IMR-90 (cell line): ENCODE measurements around the gene TMEM72. TPM values are rescaled to one million over a fixed set of nuclear protein-coding genes. Genes with fewer than 3 reads are reported as not detected.

Experiments used
- ATAC-seq: fragments of 200-7000 bp; cut with Tn5 transposase; 2 replicates; pipeline ENCODE4 v1.9.1; 2020; ENCODE audit warnings: low read depth, mild to moderate bottlenecking, moderate library complexity
- BruUV-seq: library from RNA; stranded (reverse); fragments of 400-500 nt; replicated peaks from 2 replicates; lab custom pipeline; 2021; lab: Mats Ljungman, UMichigan
- CTCF ChIA-PET: fragments of 300-600 bp; formaldehyde crosslinking; extraction: SDS; loops from one replicate; lab custom pipeline; 2021; ENCODE audit warnings: antibody characterized with exemption; lab: Yijun Ruan, JAX
- POLR2A ChIA-PET: fragments of 300-600 bp; sonication (Branson Sonifier 250); formaldehyde crosslinking; loops from one replicate; lab custom pipeline; 2022; ENCODE audit warnings: antibody characterized with exemption; ENCODE audit not compliant: unreplicated experiment; lab: Charles Lee
- DNase-seq: peaks from one replicate; pipeline ENCODE4 v3.0.0; 2013
- H2AFZ ChIP-seq: replicated peaks from 2 replicates; pipeline ENCODE3; 2013; ENCODE audit warnings: low read length, mild to moderate bottlenecking; ENCODE audit not compliant: poor library complexity
- H2AK5ac ChIP-seq: 2 replicates; pipeline ENCODE4 v1.6.1; 2013; ENCODE audit warnings: low read depth, low read length, inconsistent platforms
- H2AK9ac ChIP-seq: replicated peaks from 2 replicates; pipeline ENCODE3; 2013; ENCODE audit warnings: mild to moderate bottlenecking, low read depth, low read length, moderate library complexity; ENCODE audit not compliant: poor library complexity
- H2BK120ac ChIP-seq: 2 replicates; pipeline ENCODE4 v1.6.1; 2013; ENCODE audit warnings: low read depth, low read length, inconsistent platforms
- H2BK15ac ChIP-seq: 3 replicates; pipeline ENCODE4 v1.6.1; 2013; ENCODE audit warnings: low read depth, low read length, inconsistent platforms
- H2BK20ac ChIP-seq: 2 replicates; pipeline ENCODE4 v1.6.1; 2013; ENCODE audit warnings: low read depth, mild to moderate bottlenecking, inconsistent platforms, low read length, moderate library complexity
- H2BK5ac ChIP-seq: 2 replicates; pipeline ENCODE4 v1.6.1; 2013; ENCODE audit warnings: mild to moderate bottlenecking, low read depth, low read length, inconsistent platforms; ENCODE audit not compliant: poor library complexity, severe bottlenecking
- H3K14ac ChIP-seq: replicated peaks from 2 replicates; pipeline ENCODE4 v1.6.1; 2013; ENCODE audit warnings: low read depth, low read length, inconsistent platforms
- H3K18ac ChIP-seq: 2 replicates; pipeline ENCODE4 v1.6.1; 2013; ENCODE audit warnings: low read depth, low read length, control low read depth
- H3K23ac ChIP-seq: 2 replicates; pipeline ENCODE4 v1.6.1; 2013; ENCODE audit warnings: low read depth, low read length, inconsistent platforms
- H3K27ac ChIP-seq: 2 replicates; pipeline ENCODE4 v1.5.1; 2013; ENCODE audit warnings: mild to moderate bottlenecking, control low read depth, low read length; ENCODE audit not compliant: insufficient read depth
- H3K27me3 ChIP-seq: 2 replicates; pipeline ENCODE4 v1.6.1; 2013; ENCODE audit warnings: low read length; ENCODE audit not compliant: control insufficient read depth, insufficient read depth
- H3K36me3 ChIP-seq: 2 replicates; pipeline ENCODE4 v1.6.1; 2013; ENCODE audit warnings: low read length, mixed read lengths; ENCODE audit not compliant: control insufficient read depth, insufficient read depth
- H3K4ac ChIP-seq: 2 replicates; pipeline ENCODE4 v1.6.1; 2013; ENCODE audit warnings: low read depth, low read length, inconsistent platforms
- H3K4me1 ChIP-seq: 2 replicates; pipeline ENCODE4 v1.6.1; 2013; ENCODE audit warnings: low read length, mixed read lengths; ENCODE audit not compliant: control insufficient read depth, insufficient read depth
- H3K4me2 ChIP-seq: 2 replicates; pipeline ENCODE4 v1.6.1; 2013; ENCODE audit warnings: low read depth, mild to moderate bottlenecking, control low read depth, low read length, moderate library complexity
- H3K4me3 ChIP-seq: 2 replicates; pipeline ENCODE4 v1.5.1; 2013; ENCODE audit warnings: low read depth, mild to moderate bottlenecking, control low read depth, low read length, moderate library complexity; ENCODE audit not compliant: insufficient read depth
- H3K56ac ChIP-seq: 2 replicates; pipeline ENCODE4 v1.6.1; 2013; ENCODE audit warnings: low read length, inconsistent platforms; ENCODE audit not compliant: insufficient read depth; ENCODE audit errors: extremely low read depth
- H3K79me1 ChIP-seq, 2 experiments: 2 replicates each; pipeline ENCODE4 v1.6.1; 2013; ENCODE audit warnings: low read length in 2 of 2, inconsistent platforms in 1 of 2, low read depth in 1 of 2
- H3K9ac ChIP-seq: 2 replicates; pipeline ENCODE4 v1.6.1; 2013; ENCODE audit warnings: low read depth, low read length, control low read depth
- H3K9me1 ChIP-seq: 2 replicates; pipeline ENCODE4 v1.6.1; 2013; ENCODE audit warnings: low read length, inconsistent platforms; ENCODE audit not compliant: insufficient read depth
- H3K9me3 ChIP-seq: 2 replicates; pipeline ENCODE4 v1.6.1; 2013; ENCODE audit warnings: low read length; ENCODE audit not compliant: control insufficient read depth, insufficient read depth
- H4K20me1 ChIP-seq: 2 replicates; pipeline ENCODE4 v1.6.1; 2013; ENCODE audit warnings: low read length, inconsistent platforms; ENCODE audit not compliant: insufficient read depth
- H4K5ac ChIP-seq: 2 replicates; pipeline ENCODE4 v1.6.1; 2013; ENCODE audit warnings: mild to moderate bottlenecking, low read depth, low read length, control low read depth
- H4K8ac ChIP-seq, 2 experiments: 2 replicates each; pipeline ENCODE4 v1.6.1; 2013; ENCODE audit warnings: low read depth in 2 of 2, low read length in 2 of 2, control low read depth in 1 of 2, inconsistent platforms in 1 of 2
- H4K91ac ChIP-seq: 2 replicates; pipeline ENCODE4 v1.6.1; 2013; ENCODE audit warnings: low read depth, low read length, inconsistent platforms; ENCODE audit not compliant: insufficient read depth
- CEBPB ChIP-seq: IDR thresholded peaks from 2 replicates; pipeline ENCODE4 v1.6.1; 2012; ENCODE audit warnings: low read depth, low read length, improper control_type of control experiment
- CHD1 ChIP-seq: IDR thresholded peaks from 2 replicates; pipeline ENCODE4 v1.6.1; 2012; ENCODE audit warnings: low read depth, low read length, improper control_type of control experiment
- CTCF ChIP-seq: conservative IDR thresholded peaks from 2 replicates; pipeline ENCODE4 v1.5.1; 2012; ENCODE audit warnings: mild to moderate bottlenecking, low read depth, low read length, improper control_type of control experiment
- ELK1 ChIP-seq: fragments of 150-350 bp; IDR thresholded peaks from 2 replicates; pipeline ENCODE4 v1.6.1; 2016; ENCODE audit warnings: low read depth, mild to moderate bottlenecking, low read length, moderate library complexity, borderline replicate concordance
- FOS ChIP-seq: fragments of 150-350 bp; IDR thresholded peaks from 2 replicates; pipeline ENCODE4 v1.6.1; 2016; ENCODE audit warnings: low read depth, low read length
- MAZ ChIP-seq: IDR thresholded peaks from 2 replicates; pipeline ENCODE4 v1.6.1; 2012; ENCODE audit warnings: low read depth, mild to moderate bottlenecking, low read length, improper control_type of control experiment, moderate library complexity, borderline replicate concordance
- MXI1 ChIP-seq: IDR thresholded peaks from 2 replicates; pipeline ENCODE4 v1.6.1; 2012; ENCODE audit warnings: low read depth, mild to moderate bottlenecking, low read length, moderate library complexity, borderline replicate concordance
- NFE2L2 ChIP-seq: fragments of 150-350 bp; IDR thresholded peaks from 2 replicates; pipeline ENCODE4 v1.6.1; 2016; ENCODE audit warnings: low read depth, mild to moderate bottlenecking, low read length
- POLR2A ChIP-seq: IDR thresholded peaks from 2 replicates; pipeline ENCODE4 v1.6.1; 2012; ENCODE audit warnings: mild to moderate bottlenecking, low read depth, low read length
- RAD21 ChIP-seq: IDR thresholded peaks from 2 replicates; pipeline ENCODE4 v1.6.1; 2012; ENCODE audit warnings: low read length, improper control_type of control experiment
- RCOR1 ChIP-seq: IDR thresholded peaks from 2 replicates; pipeline ENCODE4 v1.6.1; 2012; ENCODE audit warnings: mild to moderate bottlenecking, low read length, improper control_type of control experiment; ENCODE audit not compliant: insufficient replicate concordance
- RFX5 ChIP-seq: IDR thresholded peaks from 2 replicates; pipeline ENCODE4 v1.8.0; 2012; ENCODE audit warnings: low read depth, mild to moderate bottlenecking, low read length, moderate library complexity
- SMC3 ChIP-seq: fragments of 150-350 bp; IDR thresholded peaks from 2 replicates; pipeline ENCODE4 v1.6.1; 2016; ENCODE audit warnings: low read depth, mild to moderate bottlenecking, antibody characterized with exemption, low read length, moderate library complexity
- USF2 ChIP-seq: fragments of 150-350 bp; IDR thresholded peaks from 2 replicates; pipeline ENCODE4 v1.6.1; 2017; ENCODE audit warnings: mild to moderate bottlenecking, antibody characterized with exemption, low read length, low read depth
- WGBS, 2 experiments: methylation state at CpG; one replicate each; pipeline versions ENCODE4 v1.1.5 to v1.1.7; 2013; ENCODE audit warnings: missing lambda C conversion rate in 2 of 2; ENCODE audit not compliant: insufficient read length in 1 of 2; ENCODE audit errors: extremely low coverage in 2 of 2; 5-methylcytosine and 5-hydroxymethylcytosine counted together
- dilution Hi-C: fragments of 300-500 bp; cut with HindIII; formaldehyde crosslinking; loops from one replicate; pipeline ENCODE4 v1.14.3; 2018; ENCODE audit warnings: low sequenced_read_pairs; ENCODE audit not compliant: unreplicated experiment
- in situ Hi-C: fragments of 300-500 bp; cut with MboI; formaldehyde crosslinking; loops from 3 replicates; pipeline ENCODE4 v1.14.3; 2019; ENCODE audit warnings: low sequenced_read_pairs, inconsistent platforms, mixed read lengths
- intact Hi-C: fragments of 100-400 bp; cut with micrococcal nuclease; formaldehyde crosslinking; loops from 2 replicates; pipeline ENCODE4 v1.10.0; 2022
- polyA plus RNA-seq, 3 experiments: library from polyadenylated mRNA; depleted of rRNA; stranded (reverse); fragments of >200 nt; gene quantifications; 2 replicates each; pipeline ENCODE4 v1.2.3, GENCODE V29; 2012; ENCODE audit warnings: low replicate concordance in 1 of 3
- total RNA-seq: library from RNA; depleted of rRNA; stranded (reverse); fragments of >200 nt; gene quantifications from 2 replicates; pipeline ENCODE4 v1.2.3, GENCODE V29; 2012

TMEM72 gene
- total and polyA plus RNA-seq, 2 of the 4 experiments (the other 2 are of a cell fraction): not detected

- 0 out of 3 replicates have a peak overlapping the region, but pooled peaks have one; percentile 12 for H2BK15ac ChIP-seq
- H3K14ac ChIP-seq: 0 out of 2 replicates have a peak overlapping the region, but pooled peaks have one; percentile 34
- H3K4me2 ChIP-seq: no peak overlapping the region
- H4K91ac ChIP-seq: 0 out of 2 replicates have a peak overlapping the region, but pooled peaks have one; percentile 13
- H2BK5ac ChIP-seq: no peak overlapping the region
- POLR2A ChIA-PET: no interaction called here
- in situ Hi-C loops (no loop called here), intact Hi-C loops (no loop called here), dilution Hi-C loops (no loop called here)
- H3K23ac ChIP-seq: no peak overlapping the region
- H4K8ac ChIP-seq: peak overlapping the region; percentile 27 to 38; a peak in 3 of 4 replicates
- no peak overlapping the region for H3K9ac ChIP-seq
- peak overlapping the region; percentile 5 for H3K4ac ChIP-seq
- no peak overlapping the region; the same call in 1 of the 2 replicates for H4K5ac ChIP-seq
- H2BK20ac ChIP-seq: 0 out of 2 replicates have a peak overlapping the region, but pooled peaks have one; percentile 36
- no peak overlapping the region; the same call in 1 of the 2 replicates for H2AK5ac ChIP-seq
- H3K27me3 ChIP-seq: no peaks in the 10 kb centered on the region
- 0 out of 2 replicates have a peak overlapping the region, but pooled peaks have one; percentile 2 for H2BK120ac ChIP-seq
- no peak overlapping the region for H3K4me3 ChIP-seq
- H3K9me1 ChIP-seq: peaks cover 11% of the 10 kb centered on the region
- DNase-seq (no peak), ATAC-seq (no peak; the same call in 1 of the 2 replicates)
- H2AK9ac ChIP-seq: no peak overlapping the region
- no peak overlapping the region for H3K56ac ChIP-seq
- no TSS peak for BruUV-seq
- peaks cover 32% of the 10 kb centered on the region for H3K4me1 ChIP-seq
- no peaks in the 10 kb centered on the region for H3K9me3 ChIP-seq
- no CpG with 5 or more reads among the region's 8 CpGs for WGBS, 2 experiments
- no peak overlapping the region for H2AFZ ChIP-seq
- H3K27ac ChIP-seq: no peak overlapping the region
- CTCF ChIA-PET: interaction anchor here (0.6 to 2.0 kb wide), 3 partner anchors 34 to 379 kb away, joined by 3 to 7 read pairs (median 3); no protein-coding TSS in a partner anchor
- peaks cover 6% of the 10 kb centered on the region; the same call in 1 of the 2 replicates for H3K36me3 ChIP-seq
- H3K18ac ChIP-seq: peak overlapping the region; percentile 13; the same call in 1 of the 2 replicates
- peaks cover 0 to 12% of the 10 kb centered on the region in 2 experiments; a peak in 1 of 4 replicates for H3K79me1 ChIP-seq
- H4K20me1 ChIP-seq: no peaks in the 10 kb centered on the region
- TF ChIP-seq RCOR1 (no peak), CHD1 (no peak), NFE2L2 (no peak), USF2 (no peak), POLR2A (no peak), SMC3 (no peak), MAZ (no peak), MXI1 (no peak), CEBPB (no peak), RAD21 (no peak), RFX5 (no peak), ELK1 (no peak), FOS (no peak), CTCF (no peak)
Observed at GRCh38 chr10:44966129-44966815, 55.1 kb downstream of the TMEM72 start.
